Esophagus squamous epithelium (tissue), 4 donors: ENCODE results near the gene UBE2H.

Experiments used
- POLR2A ChIP-seq, 4 donors: fragments of 450-650 bp; IDR thresholded peaks; one replicate each; pipeline ENCODE4 v1.6.1; 2017; ENCODE audit warnings: antibody characterized with exemption in 4 of 4, mild to moderate bottlenecking in 4 of 4, moderate library complexity in 3 of 4
- TF ChIP-seq, protein P1 (sequence below), 6 experiments: fragments of 450-650 bp in 4 of 6; fragments of 200-600 bp in 2 of 6; sonication (generic) in 2 of 6; IDR thresholded peaks; one replicate each; pipeline ENCODE4 v1.5.1; 2016 to 2019; ENCODE audit warnings: antibody characterized with exemption in 6 of 6, mild to moderate bottlenecking in 4 of 6, moderate library complexity in 4 of 6

DNA sequence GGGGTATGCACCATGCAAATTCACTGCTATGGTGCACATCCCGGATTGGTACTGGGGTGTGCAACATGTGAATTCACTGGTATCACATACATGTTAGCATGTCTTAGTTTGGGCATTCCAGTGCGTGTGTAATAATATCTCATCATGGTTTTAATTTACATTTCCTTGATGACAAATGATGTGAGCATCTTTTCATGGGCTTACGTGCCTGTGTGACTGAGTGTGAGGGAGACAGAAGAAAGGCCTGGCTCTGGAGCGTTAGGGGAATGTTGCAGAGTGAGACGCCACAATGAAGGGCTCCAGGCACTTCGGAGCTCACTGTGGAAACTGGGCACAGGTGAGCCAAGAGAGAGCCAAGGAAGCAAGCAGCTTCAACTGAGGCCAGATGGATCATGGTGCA is 162.6 kb downstream of the UBE2H start:
- TF ChIP-seq, protein P1, sequence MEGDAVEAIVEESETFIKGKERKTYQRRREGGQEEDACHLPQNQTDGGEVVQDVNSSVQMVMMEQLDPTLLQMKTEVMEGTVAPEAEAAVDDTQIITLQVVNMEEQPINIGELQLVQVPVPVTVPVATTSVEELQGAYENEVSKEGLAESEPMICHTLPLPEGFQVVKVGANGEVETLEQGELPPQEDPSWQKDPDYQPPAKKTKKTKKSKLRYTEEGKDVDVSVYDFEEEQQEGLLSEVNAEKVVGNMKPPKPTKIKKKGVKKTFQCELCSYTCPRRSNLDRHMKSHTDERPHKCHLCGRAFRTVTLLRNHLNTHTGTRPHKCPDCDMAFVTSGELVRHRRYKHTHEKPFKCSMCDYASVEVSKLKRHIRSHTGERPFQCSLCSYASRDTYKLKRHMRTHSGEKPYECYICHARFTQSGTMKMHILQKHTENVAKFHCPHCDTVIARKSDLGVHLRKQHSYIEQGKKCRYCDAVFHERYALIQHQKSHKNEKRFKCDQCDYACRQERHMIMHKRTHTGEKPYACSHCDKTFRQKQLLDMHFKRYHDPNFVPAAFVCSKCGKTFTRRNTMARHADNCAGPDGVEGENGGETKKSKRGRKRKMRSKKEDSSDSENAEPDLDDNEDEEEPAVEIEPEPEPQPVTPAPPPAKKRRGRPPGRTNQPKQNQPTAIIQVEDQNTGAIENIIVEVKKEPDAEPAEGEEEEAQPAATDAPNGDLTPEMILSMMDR (IDR thresholded peaks at IDR 0.05): no peak
- no peak for TF ChIP-seq POLR2A (IDR thresholded peaks at IDR 0.05)
